HG03280 (cell line): ENCODE measurements around the gene KCTD1.

Experiments
- ATAC-seq: cut with Tn5 transposase; IDR thresholded peaks from one replicate; pipeline ENCODE4 v1.9.1; 2021; ENCODE audit warnings: mild to moderate bottlenecking, moderate library complexity; ENCODE audit not compliant: unreplicated experiment

KCTD1 gene

GRCh38 chr18:26524504-26525351, 23.6 kb downstream of the KCTD1 start:
- ATAC-seq: no peak

- no peak for ATAC-seq
Measured at GRCh38 chr18:26524002-26524401, 24.4 kb downstream of the KCTD1 start.

- no peak for ATAC-seq
Measured at GRCh38 chr18:26521617-26522016, 26.7 kb downstream of the KCTD1 start.

GRCh38 chr18:26520974-26521373, 27.4 kb downstream of the KCTD1 start:
- no peak for ATAC-seq

- ATAC-seq: no peak
Measured at GRCh38 chr18:26519114-26519513, 29.2 kb downstream of the KCTD1 start.

GRCh38 chr18:26516964-26517363, 31.4 kb downstream of the KCTD1 start:
- no peak for ATAC-seq

GRCh38 chr18:26515643-26516487, 32.5 kb downstream of the KCTD1 start:
- no peak for ATAC-seq

GRCh38 chr18:26511339-26512071, 36.8 kb downstream of the KCTD1 start:
- ATAC-seq: no peak

GRCh38 chr18:26510337-26510736, 38.0 kb downstream of the KCTD1 start:
- ATAC-seq: no peak

GRCh38 chr18:26506012-26506411, 42.3 kb downstream of the KCTD1 start:
- no peak for ATAC-seq

- ATAC-seq: no peak
Measured at GRCh38 chr18:26504831-26505230, 43.5 kb downstream of the KCTD1 start.

- no peak for ATAC-seq
Measured at GRCh38 chr18:26503382-26503781, 45.0 kb downstream of the KCTD1 start.

GRCh38 chr18:26502823-26503222, 45.5 kb downstream of the KCTD1 start:
- ATAC-seq: no peak

GRCh38 chr18:26497866-26498265, 50.5 kb downstream of the KCTD1 start:
- ATAC-seq: no peak

GRCh38 chr18:26496528-26496927, 51.8 kb downstream of the KCTD1 start:
- no peak for ATAC-seq

- ATAC-seq: no peak
Measured at GRCh38 chr18:26495287-26495686, 53.1 kb downstream of the KCTD1 start.

- ATAC-seq: no peak
Measured at GRCh38 chr18:26493021-26493420, 55.3 kb downstream of the KCTD1 start.

GRCh38 chr18:26491194-26491816, 57.0 kb downstream of the KCTD1 start:
- ATAC-seq: no peak

GRCh38 chr18:26489881-26490280, 58.5 kb downstream of the KCTD1 start:
- ATAC-seq: no peak

- no peak for ATAC-seq
Measured at GRCh38 chr18:26489191-26489590, 59.2 kb downstream of the KCTD1 start.
